GM23248 (cell line): ENCODE measurements around the gene SHISA5. TPM values are rescaled to one million over a fixed set of nuclear protein-coding genes. Genes with fewer than 3 reads are reported as not detected.
"Not testable (repeated sequence)": the region's sequence is repeated elsewhere in the genome, so short reads cannot be mapped to it uniquely, and the experiment has no call there.

Source experiments
- DNase-seq: peaks from one replicate; pipeline ENCODE4 v3.0.0-alpha.2; 2015
- H2AFZ ChIP-seq: fragments of 200-600 bp; sonication (generic); 2 replicates; pipeline ENCODE4 v1.6.1; 2016; ENCODE audit warnings: antibody characterized with exemption
- H3F3A ChIP-seq: fragments of 200-600 bp; sonication (generic); 2 replicates; pipeline ENCODE4 v1.6.1; 2016; ENCODE audit warnings: mild to moderate bottlenecking, antibody characterized with exemption, mixed run types; ENCODE audit not compliant: insufficient read depth
- H3K27ac ChIP-seq: fragments of 200-600 bp; sonication (generic); 2 replicates; pipeline ENCODE4 v1.5.1; 2016; ENCODE audit warnings: mild to moderate bottlenecking
- H3K27me3 ChIP-seq: fragments of 200-600 bp; sonication (generic); replicated peaks from 2 replicates; pipeline ENCODE4 v1.6.1; 2016; ENCODE audit warnings: mild to moderate bottlenecking; ENCODE audit not compliant: insufficient read depth
- H3K36me3 ChIP-seq: fragments of 200-600 bp; sonication (generic); 2 replicates; pipeline ENCODE4 v1.6.1; 2016; ENCODE audit warnings: low read depth, mild to moderate bottlenecking
- H3K4me1 ChIP-seq: fragments of 200-600 bp; sonication (generic); 2 replicates; pipeline ENCODE4 v1.6.1; 2016; ENCODE audit warnings: mild to moderate bottlenecking; ENCODE audit not compliant: insufficient read depth
- H3K4me2 ChIP-seq: fragments of 200-600 bp; sonication (generic); one replicate; pipeline ENCODE4 v1.6.1; 2016; ENCODE audit warnings: mild to moderate bottlenecking; ENCODE audit not compliant: unreplicated experiment
- H3K4me3 ChIP-seq: fragments of 200-600 bp; sonication (generic); 2 replicates; pipeline ENCODE4 v1.5.1; 2016; ENCODE audit warnings: mild to moderate bottlenecking
- H3K79me2 ChIP-seq: fragments of 200-600 bp; sonication (generic); 2 replicates; pipeline ENCODE4 v1.6.1; 2016; ENCODE audit warnings: mild to moderate bottlenecking; ENCODE audit not compliant: insufficient read depth
- H3K9ac ChIP-seq: fragments of 200-600 bp; sonication (generic); 2 replicates; pipeline ENCODE4 v1.6.1; 2016; ENCODE audit warnings: mild to moderate bottlenecking
- H3K9me2 ChIP-seq: fragments of 200-600 bp; sonication (generic); 2 replicates; pipeline ENCODE4 v1.6.1; 2016; ENCODE audit warnings: mixed run types, mild to moderate bottlenecking, moderate library complexity; ENCODE audit not compliant: insufficient read depth
- H3K9me3 ChIP-seq: fragments of 200-600 bp; sonication (generic); one replicate; pipeline ENCODE4 v1.6.1; 2017; ENCODE audit warnings: low read depth
- H4K20me1 ChIP-seq: fragments of 200-600 bp; sonication (generic); 2 replicates; pipeline ENCODE4 v1.6.0; 2016; ENCODE audit not compliant: insufficient read depth
- EZH2 ChIP-seq: fragments of 200-600 bp; sonication (generic); IDR thresholded peaks from 2 replicates; pipeline ENCODE4 v1.6.1; 2018; ENCODE audit warnings: antibody characterized with exemption, mild to moderate bottlenecking; ENCODE audit not compliant: insufficient read depth, poor library complexity, severe bottlenecking
- EZH2phosphoT487 ChIP-seq: fragments of 200-600 bp; sonication (generic); IDR thresholded peaks from 2 replicates; pipeline ENCODE4 v1.6.1; 2018; ENCODE audit warnings: antibody characterized with exemption, moderate library complexity, mild to moderate bottlenecking, low read depth; ENCODE audit not compliant: insufficient read depth
- WGBS, 2 experiments: methylation state at CpG; one replicate each; pipeline ENCODE4 v1.1.6; 2015 to 2017; ENCODE audit warnings: low lambda C conversion rate in 2 of 2, low coverage in 1 of 2; ENCODE audit errors: missing lambda C conversion rate in 2 of 2; 5-methylcytosine and 5-hydroxymethylcytosine counted together
- in situ Hi-C: fragments of 300-500 bp; cut with MboI; formaldehyde crosslinking; loops from 2 replicates; pipeline ENCODE4 v1.15.0; 2020
- polyA plus RNA-seq: library from polyadenylated mRNA; unstranded; fragments of >200 nt; fragmentation: Nextera tagmentation; extraction: Ambion mirVana; gene quantifications from 2 replicates; pipeline ENCODE4 v1.2.1, GENCODE V29; 2016
- total RNA-seq: library from RNA; depleted of rRNA; stranded (reverse); fragments of >200 nt; shearing (Covaris generic); gene quantifications from 2 replicates; pipeline ENCODE4 v1.2.3, GENCODE V29; 2014

Gene SHISA5
- total and polyA plus RNA-seq, 2 experiments from 2014 or later: 153 to 215 TPM

GRCh38 chr3:48535578-48535977 is 31.6 kb upstream of the SHISA5 start:
- Histone ChIP-seq H3K9ac (no peak overlapping the region), H2AFZ (no peak overlapping the region), H4K20me1 (no peaks in the 10 kb centered on the region), H3K79me2 (no peaks in the 10 kb centered on the region), H3K4me2 (no peak overlapping the region), H3K27me3 (no peaks in the 10 kb centered on the region), H3K27ac (no peak overlapping the region), H3F3A (no peaks in the 10 kb centered on the region), H3K9me2 (no peaks in the 10 kb centered on the region), H3K9me3 (no peaks in the 10 kb centered on the region), H3K4me1 (no peaks in the 10 kb centered on the region), H3K4me3 (no peak overlapping the region), H3K36me3 (peaks cover 6% of the 10 kb centered on the region; the same call in 1 of the 2 replicates)
- DNase-seq: no peak
- in situ Hi-C loops: no loop called here
- WGBS, 2 experiments: 97 to 100% methylated on average over 4 of the region's 4 CpGs
- TF ChIP-seq EZH2phosphoT487 (no peak), EZH2 (no peak)

DNA sequence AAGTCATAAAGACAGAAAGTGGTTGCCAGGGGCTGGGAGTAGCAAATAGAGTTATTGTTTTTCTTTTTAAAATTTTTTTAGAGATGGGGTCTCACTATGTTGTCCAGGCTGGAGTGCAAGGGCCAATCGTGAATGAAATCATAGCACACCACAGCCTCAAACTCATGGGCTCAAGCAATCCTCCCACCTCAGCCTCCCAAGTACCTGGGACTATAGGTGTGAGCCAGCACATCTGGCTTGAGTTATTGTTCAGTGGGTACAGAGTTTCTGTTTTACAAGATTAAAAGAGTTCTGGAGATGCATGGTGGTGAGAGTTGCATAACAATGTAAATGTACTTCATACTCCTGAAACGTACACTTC is 29.0 kb upstream of the SHISA5 start:
- no peak overlapping the region for H2AFZ ChIP-seq
- DNase-seq: no peak
- no peak overlapping the region for H3K9ac ChIP-seq
- H3F3A ChIP-seq: no peaks in the 10 kb centered on the region
- TF ChIP-seq EZH2: no peak
- no peak for TF ChIP-seq EZH2phosphoT487
- H3K27me3 ChIP-seq: no peaks in the 10 kb centered on the region
- no peaks in the 10 kb centered on the region for H4K20me1 ChIP-seq
- no peak overlapping the region for H3K27ac ChIP-seq
- no peaks in the 10 kb centered on the region for H3K79me2 ChIP-seq
- H3K4me2 ChIP-seq: no peak overlapping the region
- no peaks in the 10 kb centered on the region for H3K4me1 ChIP-seq
- WGBS, 2 experiments: 86 to 97% methylated on average over 2 of the region's 2 CpGs
- in situ Hi-C loops: no loop called here
- H3K9me3 ChIP-seq: no peaks in the 10 kb centered on the region
- H3K36me3 ChIP-seq: peaks cover 15% of the 10 kb centered on the region; the same call in 1 of the 2 replicates
- H3K4me3 ChIP-seq: no peak overlapping the region
- no peaks in the 10 kb centered on the region for H3K9me2 ChIP-seq

- no peak overlapping the region for H3K9ac ChIP-seq
- DNase-seq: no peak
- WGBS, 2 experiments: 96 to 97% methylated on average over 6 of the region's 6 CpGs
- H3K27me3 ChIP-seq: no peaks in the 10 kb centered on the region
- TF ChIP-seq EZH2phosphoT487: no peak
- TF ChIP-seq EZH2: no peak
- H3K27ac ChIP-seq: no peak overlapping the region
- H3K79me2 ChIP-seq: no peaks in the 10 kb centered on the region
- no peak overlapping the region for H2AFZ ChIP-seq
- no peaks in the 10 kb centered on the region for H3F3A ChIP-seq
- no peak overlapping the region for H3K4me3 ChIP-seq
- no peaks in the 10 kb centered on the region for H4K20me1 ChIP-seq
- H3K4me1 ChIP-seq: no peaks in the 10 kb centered on the region
- peaks cover 15% of the 10 kb centered on the region; the same call in 1 of the 2 replicates for H3K36me3 ChIP-seq
- in situ Hi-C loops: no loop called here
- no peaks in the 10 kb centered on the region for H3K9me2 ChIP-seq
- no peak overlapping the region for H3K4me2 ChIP-seq
- H3K9me3 ChIP-seq: no peaks in the 10 kb centered on the region
Observed at GRCh38 chr3:48532271-48532976, 28.4 kb upstream of the SHISA5 start.

GRCh38 chr3:48530701-48531100 is 26.7 kb upstream of the SHISA5 start:
- in situ Hi-C loops, DNase-seq, H3K27me3 ChIP-seq, H3K27ac ChIP-seq, H2AFZ ChIP-seq, H3K4me2 ChIP-seq, H3K4me1 ChIP-seq, H3K9ac ChIP-seq, H3F3A ChIP-seq, H4K20me1 ChIP-seq, H3K79me2 ChIP-seq, H3K9me2 ChIP-seq, H3K9me3 ChIP-seq, H3K4me3 ChIP-seq: not testable (repeated sequence)
- 94 to 98% methylated on average over 4 of the region's 4 CpGs for WGBS, 2 experiments
- H3K36me3 ChIP-seq: peaks cover 15% of the 10 kb centered on the region; the same call in 1 of the 2 replicates

GRCh38 chr3:48528754-48529153 is 24.8 kb upstream of the SHISA5 start:
- Histone ChIP-seq H3K79me2 (no peaks in the 10 kb centered on the region), H3K9ac (no peak overlapping the region), H3K9me3 (no peaks in the 10 kb centered on the region), H3K9me2 (no peaks in the 10 kb centered on the region), H3K4me3 (no peak overlapping the region), H4K20me1 (no peaks in the 10 kb centered on the region), H3F3A (no peaks in the 10 kb centered on the region), H3K4me2 (no peak overlapping the region), H3K27ac (no peak overlapping the region), H3K27me3 (no peaks in the 10 kb centered on the region), H3K4me1 (no peaks in the 10 kb centered on the region), H2AFZ (no peak overlapping the region), H3K36me3 (peaks cover 9% of the 10 kb centered on the region; the same call in 1 of the 2 replicates)
- no peak for TF ChIP-seq EZH2phosphoT487
- no peak for TF ChIP-seq EZH2
- in situ Hi-C loops: no loop called here
- no peak for DNase-seq
- 74 to 75% methylated on average over 3 of the region's 3 CpGs for WGBS, 2 experiments
